NCI-H2171 (cell line): ENCODE measurements around the gene CAPZA2.
"Not testable (repeated sequence)": the region's sequence is repeated elsewhere in the genome, so short reads cannot be mapped to it uniquely, and the experiment has no call there.

Experiments
- DNase-seq: peaks from one replicate; lab custom pipeline; 2025; lab: John Stamatoyannopoulos, UW

Gene CAPZA2

GRCh38 chr7:116953906-116954838, 91.8 kb downstream of the CAPZA2 start:
- peak; percentile 69 for DNase-seq

GRCh38 chr7:116955340-116955739, 93.0 kb downstream of the CAPZA2 start:
- DNase-seq: no peak

- no peak for DNase-seq
Observed at GRCh38 chr7:116955801-116956476, 93.6 kb downstream of the CAPZA2 start.

- no peak for DNase-seq
Observed at GRCh38 chr7:116956477-116956804, 94.1 kb downstream of the CAPZA2 start.

- DNase-seq: peak; percentile 0
Observed at GRCh38 chr7:116957874-116958273, 95.5 kb downstream of the CAPZA2 start.

GRCh38 chr7:116961966-116962673, 99.7 kb downstream of the CAPZA2 start:
- DNase-seq: not testable (repeated sequence)

- DNase-seq: no peak
Observed at GRCh38 chr7:116963234-116963633, 100.8 kb downstream of the CAPZA2 start.

- DNase-seq: no peak
Observed at GRCh38 chr7:116966601-116967000, 104.2 kb downstream of the CAPZA2 start.

GRCh38 chr7:116967254-116967922, 105.0 kb downstream of the CAPZA2 start:
- no peak for DNase-seq

GRCh38 chr7:116967983-116968382, 105.6 kb downstream of the CAPZA2 start:
- DNase-seq: no peak

GRCh38 chr7:116968631-116969030, 106.2 kb downstream of the CAPZA2 start:
- no peak for DNase-seq

- no peak for DNase-seq
Observed at GRCh38 chr7:116969371-116969902, 107.0 kb downstream of the CAPZA2 start.

- DNase-seq: no peak
Observed at GRCh38 chr7:116970238-116970910, 108.0 kb downstream of the CAPZA2 start.

- not testable (repeated sequence) for DNase-seq
Observed at GRCh38 chr7:116971153-116971552, 108.8 kb downstream of the CAPZA2 start.
